Measurements from ENCODE around the gene CDK8.

GRCh38 chr13:26442541-26442940 is 188.6 kb downstream of the CDK8 start:
- TF ChIP-seq, protein P1, sequence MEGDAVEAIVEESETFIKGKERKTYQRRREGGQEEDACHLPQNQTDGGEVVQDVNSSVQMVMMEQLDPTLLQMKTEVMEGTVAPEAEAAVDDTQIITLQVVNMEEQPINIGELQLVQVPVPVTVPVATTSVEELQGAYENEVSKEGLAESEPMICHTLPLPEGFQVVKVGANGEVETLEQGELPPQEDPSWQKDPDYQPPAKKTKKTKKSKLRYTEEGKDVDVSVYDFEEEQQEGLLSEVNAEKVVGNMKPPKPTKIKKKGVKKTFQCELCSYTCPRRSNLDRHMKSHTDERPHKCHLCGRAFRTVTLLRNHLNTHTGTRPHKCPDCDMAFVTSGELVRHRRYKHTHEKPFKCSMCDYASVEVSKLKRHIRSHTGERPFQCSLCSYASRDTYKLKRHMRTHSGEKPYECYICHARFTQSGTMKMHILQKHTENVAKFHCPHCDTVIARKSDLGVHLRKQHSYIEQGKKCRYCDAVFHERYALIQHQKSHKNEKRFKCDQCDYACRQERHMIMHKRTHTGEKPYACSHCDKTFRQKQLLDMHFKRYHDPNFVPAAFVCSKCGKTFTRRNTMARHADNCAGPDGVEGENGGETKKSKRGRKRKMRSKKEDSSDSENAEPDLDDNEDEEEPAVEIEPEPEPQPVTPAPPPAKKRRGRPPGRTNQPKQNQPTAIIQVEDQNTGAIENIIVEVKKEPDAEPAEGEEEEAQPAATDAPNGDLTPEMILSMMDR (IDR thresholded peaks at IDR 0.05; ENCODE audit: low read length): no peak
- no peak for TF ChIP-seq EZH2 (IDR thresholded peaks at IDR 0.05; ENCODE audit: borderline replicate concordance, low read length)
